Small intestine (tissue), 7 donors: ENCODE data around the gene RFLNA. TPM values are rescaled to one million over a fixed set of nuclear protein-coding genes. Genes with fewer than 3 reads are reported as not detected.

ENCODE experiments used
- DNase-seq, 2 donors: peaks; one replicate each; pipeline versions ENCODE4 v3.0.0 to v3.0.0-alpha.2; 2013
- FAIRE-seq: peaks from 2 replicates; lab custom pipeline; 2012; peaks lifted over from hg19 to GRCh38; lab: Jason Lieb, UNC
- H3K27ac ChIP-seq, 3 donors: one replicate each; pipeline ENCODE4 v1.5.1; 2013; ENCODE audit warnings: low read length in 2 of 3, mild to moderate bottlenecking in 2 of 3, control low read depth in 1 of 3, inconsistent platforms in 1 of 3, low read depth in 1 of 3, moderate library complexity in 1 of 3
- H3K27me3 ChIP-seq, 3 donors: one replicate each; pipeline ENCODE4 v1.6.1; 2013; ENCODE audit warnings: low read length in 3 of 3, inconsistent platforms in 1 of 3; ENCODE audit not compliant: control insufficient read depth in 3 of 3, insufficient read depth in 3 of 3
- H3K36me3 ChIP-seq, 3 donors: one replicate each; pipeline ENCODE4 v1.6.1; 2013; ENCODE audit warnings: low read length in 3 of 3, inconsistent platforms in 1 of 3, low read depth in 1 of 3, mild to moderate bottlenecking in 1 of 3, moderate library complexity in 1 of 3; ENCODE audit not compliant: control insufficient read depth in 3 of 3, insufficient read depth in 2 of 3
- H3K4me1 ChIP-seq, 3 donors: one replicate each; pipeline ENCODE4 v1.6.1; 2013; ENCODE audit warnings: low read length in 2 of 3, inconsistent platforms in 1 of 3, low read depth in 1 of 3, mild to moderate bottlenecking in 1 of 3, moderate library complexity in 1 of 3; ENCODE audit not compliant: control insufficient read depth in 3 of 3, insufficient read depth in 2 of 3
- H3K4me3 ChIP-seq, 3 donors: one replicate each; pipeline ENCODE4 v1.5.1; 2013; ENCODE audit warnings: low read length in 3 of 3, control low read depth in 1 of 3, inconsistent platforms in 1 of 3, low read depth in 1 of 3, mild to moderate bottlenecking in 1 of 3, moderate library complexity in 1 of 3
- H3K9me3 ChIP-seq, 2 donors: one replicate each; pipeline ENCODE4 v1.6.1; 2013; ENCODE audit warnings: low read depth in 1 of 2, low read length in 1 of 2; ENCODE audit not compliant: control insufficient read depth in 2 of 2, insufficient read depth in 1 of 2
- WGBS, 3 donors: extraction: QIAGEN DNeasy Blood & Tissue Kit; methylation state at CpG; one replicate each; pipeline ENCODE4 v1.1.7; 2013; 5-methylcytosine and 5-hydroxymethylcytosine counted together
- polyA plus RNA-seq, 4 donors: library from polyadenylated mRNA; stranded (reverse) in 3 of 4; unstranded in 1 of 4; fragments of 200-250 nt in 3 of 4; fragments of 120-200 nt in 1 of 4; gene quantifications; one replicate each; pipeline versions ENCODE4 v1.2.1 to v1.2.3, GENCODE V29; 2013
- donor health status: healthy with polysubstance abuse.
- donor health status: control.
- donor health status: control.
- donor health status: Bipolar disorder and iron deficiency.
- donor health status: healthy.

RFLNA gene
- polyA plus RNA-seq, 4 donors, result 15.9 to 92.7 (median 28.3) TPM

- 63 to 82% (median 64%) methylated on average over 21 of the region's 21 CpGs for WGBS, 3 donors
- Histone ChIP-seq H3K9me3 (no peaks in the 10 kb centered on the region), H3K4me3 (no peak overlapping the region), H3K27ac (peak overlapping the region; percentile 5 to 86 (median 63)), H3K27me3 (no peaks in the 10 kb centered on the region), H3K4me1 (peaks cover 0 to 28% (median 5%) of the 10 kb centered on the region in 3 donors), H3K36me3 (peaks cover 3 to 100% (median 6%) of the 10 kb centered on the region in 3 donors)
- no peak for FAIRE-seq
- peak; percentile 71 to 72 for DNase-seq
Observed at GRCh38 chr12:124361074-124361970, 66.4 kb downstream of the RFLNA start.

DNA sequence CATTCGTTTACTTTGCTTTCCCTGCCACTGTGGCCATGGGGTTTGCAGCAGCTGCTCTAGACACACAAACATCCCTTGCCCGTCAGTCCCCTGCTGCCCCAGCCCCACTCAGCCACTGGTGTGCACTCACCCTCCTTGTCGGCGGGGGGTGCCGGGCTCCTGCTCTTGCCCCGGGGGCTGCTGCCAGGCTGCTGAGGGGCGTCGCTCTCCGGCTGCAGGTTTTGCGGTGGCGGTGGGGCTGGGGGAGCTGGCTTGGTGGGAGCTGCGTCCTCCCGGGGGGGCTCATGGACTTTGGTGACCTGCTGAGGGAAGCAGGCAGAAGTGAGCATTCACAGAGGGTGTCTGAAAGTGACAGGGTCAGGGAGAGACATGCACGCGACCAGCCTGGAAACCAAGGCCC is 67.1 kb downstream of the RFLNA start:
- Histone ChIP-seq H3K4me3 (no peak overlapping the region), H3K27ac (peak overlapping the region in 1 of 3 donors; percentile 86), H3K27me3 (no peaks in the 10 kb centered on the region), H3K9me3 (no peaks in the 10 kb centered on the region), H3K4me1 (peaks cover 0 to 28% (median 5%) of the 10 kb centered on the region in 3 donors), H3K36me3 (peaks cover 4 to 98% (median 6%) of the 10 kb centered on the region in 3 donors)
- DNase-seq, result no peak
- FAIRE-seq, result no peak
- 94 to 99% (median 96%) methylated on average over 13 to 15 of the region's 15 CpGs for WGBS, 3 donors

DNA sequence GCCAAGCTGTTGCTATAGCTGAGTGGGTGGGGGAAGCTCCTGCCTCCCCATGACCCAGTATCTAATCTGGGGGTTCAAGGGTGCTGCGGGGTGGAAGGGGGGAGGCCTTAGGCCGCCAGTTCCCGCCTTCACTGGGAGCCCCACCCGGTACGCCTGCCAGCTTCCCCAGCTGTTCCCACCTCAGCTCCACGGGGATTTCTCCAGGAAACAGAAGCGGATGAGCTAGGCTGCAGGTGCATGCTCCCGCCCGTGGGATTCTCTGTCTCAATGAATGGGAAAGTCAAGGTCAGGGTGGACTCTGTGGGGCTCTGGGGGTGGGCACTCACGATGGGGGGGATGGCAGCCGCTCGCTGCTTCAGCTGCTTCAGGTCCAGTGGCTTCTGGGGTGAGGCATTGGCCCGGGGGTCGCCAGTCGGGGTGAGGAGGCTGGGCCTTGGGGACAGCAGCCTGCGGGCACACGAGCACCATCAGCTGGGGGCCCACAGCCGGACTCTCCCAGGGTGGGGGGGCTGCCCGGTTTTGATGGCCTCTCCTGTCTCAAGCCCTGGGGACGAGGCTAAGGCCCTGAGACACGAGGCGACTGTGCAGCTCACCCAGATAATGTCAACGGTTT is 68.6 kb downstream of the RFLNA start:
- WGBS, 3 donors, result 58 to 69% (median 65%) methylated on average over 23 of the region's 23 CpGs
- H3K4me3 ChIP-seq, result no peak overlapping the region
- no peaks in the 10 kb centered on the region for H3K9me3 ChIP-seq
- no peaks in the 10 kb centered on the region for H3K27me3 ChIP-seq
- FAIRE-seq (no peak), DNase-seq (no peak)
- peaks cover 5 to 31% (median 7%) of the 10 kb centered on the region in 3 donors for H3K4me1 ChIP-seq
- H3K27ac ChIP-seq, result no peak overlapping the region
- peaks cover 4 to 98% (median 6%) of the 10 kb centered on the region in 3 donors for H3K36me3 ChIP-seq

- Histone ChIP-seq H3K27ac (no peak overlapping the region), H3K4me3 (no peak overlapping the region), H3K9me3 (no peaks in the 10 kb centered on the region), H3K27me3 (no peaks in the 10 kb centered on the region), H3K4me1 (peaks cover 8 to 32% (median 9%) of the 10 kb centered on the region in 3 donors), H3K36me3 (peaks cover 4 to 97% (median 6%) of the 10 kb centered on the region in 3 donors)
- 74 to 83% (median 79%) methylated on average over 10 to 11 of the region's 11 CpGs for WGBS, 3 donors
- DNase-seq, result no peak
- FAIRE-seq, result no peak
Observed at GRCh38 chr12:124364543-124364942, 69.7 kb downstream of the RFLNA start.
